Kasumi-1 (cell line): ENCODE measurements around the gene ABHD12.
A peak's percentile ranks its signal among the peaks of the same experiment; 100 is the strongest.

Experiments
- DNase-seq, 2 experiments: peaks; one replicate each; lab custom pipeline; 2025; lab: John Stamatoyannopoulos, UW

ABHD12 gene

GRCh38 chr20:25306991-25307903 is 83.4 kb downstream of the ABHD12 start:
- no peak for DNase-seq

- DNase-seq, result no peak
Observed at GRCh38 chr20:25304025-25304549, 86.5 kb downstream of the ABHD12 start.

GRCh38 chr20:25303292-25304024 is 87.2 kb downstream of the ABHD12 start:
- no peak for DNase-seq

GRCh38 chr20:25302596-25302995 is 88.0 kb downstream of the ABHD12 start:
- no peak for DNase-seq

GRCh38 chr20:25301357-25301920 is 89.2 kb downstream of the ABHD12 start:
- no peak for DNase-seq

- no peak for DNase-seq
Observed at GRCh38 chr20:25300496-25301170, 90.0 kb downstream of the ABHD12 start.

GRCh38 chr20:25299806-25300205 is 90.8 kb downstream of the ABHD12 start:
- DNase-seq, result no peak

- no peak for DNase-seq
Observed at GRCh38 chr20:25297141-25297905, 93.3 kb downstream of the ABHD12 start.

- peak in 1 of 2 experiments; percentile 26 for DNase-seq
Observed at GRCh38 chr20:25296094-25297093, 94.2 kb downstream of the ABHD12 start.

GRCh38 chr20:25295386-25296093 is 95.1 kb downstream of the ABHD12 start:
- no peak for DNase-seq

- peak; percentile 62 to 69 for DNase-seq
Observed at GRCh38 chr20:25294459-25295385, 95.9 kb downstream of the ABHD12 start.

- no peak for DNase-seq
Observed at GRCh38 chr20:25293910-25294458, 96.7 kb downstream of the ABHD12 start.

- no peak for DNase-seq
Observed at GRCh38 chr20:25293507-25293906, 97.1 kb downstream of the ABHD12 start.

- DNase-seq, result no peak
Observed at GRCh38 chr20:25292176-25292891, 98.3 kb downstream of the ABHD12 start.

GRCh38 chr20:25291432-25292133 is 99.1 kb downstream of the ABHD12 start:
- DNase-seq, result no peak

GRCh38 chr20:25290646-25291431 is 99.8 kb downstream of the ABHD12 start:
- DNase-seq, result no peak
